ENCODE data around the gene CALML6.

GRCh38 chr1:1892763-1893120 lies 22.3 kb upstream of the CALML6 start:
- TF ChIP-seq EZH2 (IDR thresholded peaks at IDR 0.05; ENCODE audit: low read depth, unreplicated experiment) (no peak), CTCF (conservative IDR thresholded peaks at IDR 0.05; ENCODE audit: low read depth in 2 of 2) (no peak), POLR2AphosphoS5 (IDR thresholded peaks at IDR 0.05; ENCODE audit: low read depth) (no peak), CREB1 (CRISPR knock-in tag; IDR thresholded peaks at IDR 0.05; ENCODE audit: low read depth) (no peak), JUNB (IDR thresholded peaks at IDR 0.05; ENCODE audit: unreplicated experiment) (no peak), REST (IDR thresholded peaks at IDR 0.05; ENCODE audit: unreplicated experiment) (no peak), EZH2phosphoT487 (IDR thresholded peaks at IDR 0.05; ENCODE audit: unreplicated experiment) (no peak), ETS1 (IDR thresholded peaks at IDR 0.05) (no peak), NANOG (IDR thresholded peaks at IDR 0.05; ENCODE audit: borderline replicate concordance) (no peak), ZNF331 (CRISPR knock-in tag; IDR thresholded peaks at IDR 0.05; ENCODE audit: low read depth) (no peak), ZNF114 (CRISPR knock-in tag; IDR thresholded peaks at IDR 0.05) (no peak), STAT1 (IDR thresholded peaks at IDR 0.05; ENCODE audit: unreplicated experiment) (no peak)

Data from GM23338 (cell line).